Tibial artery (tissue), 4 donors: ENCODE results near the gene IL17RD.
A peak's percentile ranks its signal among the peaks of the same experiment; 100 is the strongest.

Source experiments
- DNase-seq, 2 donors: peaks; one replicate each; pipeline ENCODE4 v3.0.0-alpha.2; 2019
- H3K27ac ChIP-seq, 2 donors: fragments of 200-600 bp; sonication (generic) in 1 of 2; 1 replicate in 1 of 2; 2 replicates in 1 of 2; pipeline ENCODE4 v1.5.1; 2018 to 2019; ENCODE audit warnings: mild to moderate bottlenecking in 1 of 2
- H3K27me3 ChIP-seq, 2 donors: fragments of 200-600 bp; sonication (generic) in 1 of 2; one replicate each; pipeline versions ENCODE4 v1.5.1 to v1.6.0; 2016 to 2019
- H3K36me3 ChIP-seq, 3 donors: fragments of 200-600 bp; sonication (generic) in 2 of 3; one replicate each; pipeline ENCODE4 v1.5.1; 2016 to 2019; ENCODE audit warnings: mild to moderate bottlenecking in 2 of 3
- H3K4me1 ChIP-seq, 4 donors: fragments of 200-600 bp; sonication (generic) in 2 of 4; 1 replicate in 3 of 4; 2 replicates in 1 of 4; pipeline ENCODE4 v1.5.1; 2016 to 2019
- H3K4me3 ChIP-seq, 2 donors: fragments of 200-600 bp; sonication (generic) in 1 of 2; 1 replicate in 1 of 2; 2 replicates in 1 of 2; pipeline ENCODE4 v1.5.1; 2018 to 2019; ENCODE audit warnings: mild to moderate bottlenecking in 2 of 2
- H3K9me3 ChIP-seq, 3 donors: fragments of 200-600 bp; sonication (generic) in 1 of 3; one replicate each; pipeline ENCODE4 v1.5.1; 2016 to 2019
- intact Hi-C: fragments of 100-400 bp; cut with DNase I; formaldehyde crosslinking; loops from one replicate; pipeline ENCODE4 v1.15.0; 2023; ENCODE audit warnings: low total_unique reads
- TF ChIP-seq, protein P1 (sequence below), 2 experiments: fragments of 200-600 bp in 1 of 2; fragments of 450-650 bp in 1 of 2; IDR thresholded peaks; one replicate each; pipeline ENCODE4 v1.5.1; 2017 to 2019; ENCODE audit warnings: antibody characterized with exemption in 2 of 2, mild to moderate bottlenecking in 1 of 2, moderate library complexity in 1 of 2

Gene IL17RD

DNA sequence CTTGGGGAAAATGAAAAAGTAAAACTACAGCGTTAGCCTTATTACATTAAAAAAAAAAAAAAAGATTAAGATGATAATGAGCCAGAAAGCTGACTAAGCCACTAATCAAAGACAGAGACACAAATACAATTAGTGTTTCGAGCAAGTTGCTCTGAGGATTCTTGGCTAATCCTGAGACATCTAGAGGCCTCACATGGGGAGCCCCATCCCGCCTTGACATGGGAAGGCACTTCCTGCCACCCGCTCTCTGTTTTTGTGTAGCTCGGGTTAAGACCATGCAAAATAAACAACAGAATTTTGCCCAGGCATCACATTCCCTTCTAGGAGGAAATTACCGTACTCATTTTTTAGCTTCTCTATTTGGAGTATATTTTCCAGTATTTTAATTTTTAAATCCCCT is 19.4 kb upstream of the IL17RD start:
- DNase-seq = no peak
- H3K9me3 ChIP-seq = no peaks in the 10 kb centered on the region
- intact Hi-C loops = no loop called here
- TF ChIP-seq, protein P1, sequence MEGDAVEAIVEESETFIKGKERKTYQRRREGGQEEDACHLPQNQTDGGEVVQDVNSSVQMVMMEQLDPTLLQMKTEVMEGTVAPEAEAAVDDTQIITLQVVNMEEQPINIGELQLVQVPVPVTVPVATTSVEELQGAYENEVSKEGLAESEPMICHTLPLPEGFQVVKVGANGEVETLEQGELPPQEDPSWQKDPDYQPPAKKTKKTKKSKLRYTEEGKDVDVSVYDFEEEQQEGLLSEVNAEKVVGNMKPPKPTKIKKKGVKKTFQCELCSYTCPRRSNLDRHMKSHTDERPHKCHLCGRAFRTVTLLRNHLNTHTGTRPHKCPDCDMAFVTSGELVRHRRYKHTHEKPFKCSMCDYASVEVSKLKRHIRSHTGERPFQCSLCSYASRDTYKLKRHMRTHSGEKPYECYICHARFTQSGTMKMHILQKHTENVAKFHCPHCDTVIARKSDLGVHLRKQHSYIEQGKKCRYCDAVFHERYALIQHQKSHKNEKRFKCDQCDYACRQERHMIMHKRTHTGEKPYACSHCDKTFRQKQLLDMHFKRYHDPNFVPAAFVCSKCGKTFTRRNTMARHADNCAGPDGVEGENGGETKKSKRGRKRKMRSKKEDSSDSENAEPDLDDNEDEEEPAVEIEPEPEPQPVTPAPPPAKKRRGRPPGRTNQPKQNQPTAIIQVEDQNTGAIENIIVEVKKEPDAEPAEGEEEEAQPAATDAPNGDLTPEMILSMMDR (IDR thresholded peaks at IDR 0.05) = no peak
- no peak overlapping the region for H3K4me3 ChIP-seq
- H3K27me3 ChIP-seq = peaks cover 0 to 5% of the 10 kb centered on the region in 2 donors
- no peaks in the 10 kb centered on the region for H3K36me3 ChIP-seq
- no peak overlapping the region for H3K27ac ChIP-seq
- H3K4me1 ChIP-seq = no peaks in the 10 kb centered on the region

DNA sequence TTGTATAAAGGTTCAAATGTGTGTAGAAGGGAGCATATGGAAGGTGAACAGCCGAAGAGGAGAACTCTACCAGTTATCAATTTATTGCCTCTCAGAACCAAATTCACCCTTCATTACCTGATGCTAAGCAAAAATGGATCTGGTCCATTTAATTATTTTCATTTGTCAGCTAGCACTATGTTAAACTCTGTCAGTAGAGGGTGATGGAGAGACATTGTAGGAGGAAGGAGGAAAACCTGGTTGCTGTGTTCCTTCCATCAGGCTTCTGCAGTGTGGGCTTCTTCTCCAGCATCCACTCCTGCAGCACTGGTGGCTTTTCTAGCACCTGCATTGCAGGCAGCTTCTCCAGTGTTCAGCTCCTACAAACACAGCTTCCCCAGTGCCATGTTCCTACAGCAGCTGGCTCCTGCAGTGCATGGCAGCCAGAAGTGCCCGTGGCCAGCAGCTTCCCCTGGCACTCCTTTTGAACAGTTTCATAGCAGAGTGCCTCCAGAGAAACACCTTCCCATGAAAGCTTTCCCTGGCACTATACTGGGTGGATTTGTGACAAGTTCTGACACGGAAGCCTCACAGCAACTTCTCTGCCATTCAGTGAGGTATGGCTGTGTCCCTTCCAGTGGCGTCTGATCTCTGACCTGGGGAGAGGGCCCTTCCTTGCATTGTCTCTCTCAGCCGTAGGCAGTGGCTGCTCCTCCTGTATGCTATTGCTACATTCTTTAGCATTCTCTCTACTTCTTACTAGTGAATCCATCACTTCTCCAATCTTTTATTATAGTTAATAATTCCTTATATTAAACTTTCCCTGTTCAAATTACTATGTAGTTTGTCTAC is 14.6 kb upstream of the IL17RD start:
- Histone ChIP-seq H3K4me3 (no peak overlapping the region), H3K27me3 (peaks cover 0 to 17% of the 10 kb centered on the region in 2 donors), H3K36me3 (no peaks in the 10 kb centered on the region), H3K9me3 (no peaks in the 10 kb centered on the region), H3K4me1 (no peaks in the 10 kb centered on the region), H3K27ac (no peak overlapping the region)
- intact Hi-C loops = no loop called here
- no peak for DNase-seq
- TF ChIP-seq, protein P1 (IDR thresholded peaks at IDR 0.05) = peak in 1 of 2 experiments; percentile 13

DNA sequence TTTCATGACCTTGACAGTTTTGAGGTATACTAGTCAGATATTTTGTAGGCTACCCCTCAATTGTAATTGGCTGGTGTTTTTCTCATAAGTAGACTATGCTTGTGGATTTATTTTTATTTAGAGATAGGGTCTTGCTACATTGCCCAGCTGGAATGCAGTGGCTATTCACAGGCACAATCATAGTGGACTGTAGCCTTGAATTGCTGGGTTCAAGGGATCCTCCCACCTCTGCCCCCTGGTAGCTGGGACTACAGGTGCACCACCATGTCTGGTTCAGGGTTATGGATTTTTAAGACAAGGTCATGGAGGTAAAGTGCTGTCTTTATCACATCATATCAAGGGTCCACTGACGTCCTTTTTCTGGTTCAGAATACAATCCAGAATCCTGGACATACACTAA is 10.9 kb upstream of the IL17RD start:
- peaks cover 0 to 12% of the 10 kb centered on the region in 2 donors for H3K27me3 ChIP-seq
- intact Hi-C loops = no loop called here
- no peaks in the 10 kb centered on the region for H3K9me3 ChIP-seq
- H3K4me1 ChIP-seq = no peaks in the 10 kb centered on the region
- H3K27ac ChIP-seq = no peak overlapping the region
- DNase-seq = no peak
- H3K36me3 ChIP-seq = no peaks in the 10 kb centered on the region
- TF ChIP-seq, protein P1 (IDR thresholded peaks at IDR 0.05) = no peak
- H3K4me3 ChIP-seq = no peak overlapping the region

DNA sequence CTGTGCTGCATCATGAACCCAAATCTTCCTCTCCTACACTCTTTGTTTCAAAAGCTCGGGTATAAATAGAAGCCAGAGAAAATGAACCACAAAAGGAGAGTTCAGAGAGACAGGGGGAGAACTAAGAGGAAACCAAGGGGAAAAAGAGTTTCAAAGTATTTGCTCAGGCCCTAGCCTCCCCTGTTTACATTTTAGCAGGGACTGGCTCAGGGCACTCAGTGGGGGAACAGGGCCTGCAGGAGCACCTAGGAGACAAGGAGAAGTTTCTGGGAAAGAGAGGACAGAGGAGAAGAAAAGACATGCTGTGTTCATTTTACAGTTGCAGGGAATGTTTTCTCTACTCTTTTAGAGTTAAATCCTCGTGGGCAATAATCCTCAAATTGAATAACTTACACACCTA is 8.5 kb upstream of the IL17RD start:
- Histone ChIP-seq H3K27me3 (peaks cover 0 to 25% of the 10 kb centered on the region in 2 donors), H3K27ac (no peak overlapping the region), H3K4me3 (no peak overlapping the region), H3K9me3 (no peaks in the 10 kb centered on the region), H3K4me1 (peaks cover 0 to 10% (median 4%) of the 10 kb centered on the region in 4 donors), H3K36me3 (no peaks in the 10 kb centered on the region)
- TF ChIP-seq, protein P1 (IDR thresholded peaks at IDR 0.05) = no peak
- DNase-seq = no peak
- intact Hi-C loops = no loop called here

DNA sequence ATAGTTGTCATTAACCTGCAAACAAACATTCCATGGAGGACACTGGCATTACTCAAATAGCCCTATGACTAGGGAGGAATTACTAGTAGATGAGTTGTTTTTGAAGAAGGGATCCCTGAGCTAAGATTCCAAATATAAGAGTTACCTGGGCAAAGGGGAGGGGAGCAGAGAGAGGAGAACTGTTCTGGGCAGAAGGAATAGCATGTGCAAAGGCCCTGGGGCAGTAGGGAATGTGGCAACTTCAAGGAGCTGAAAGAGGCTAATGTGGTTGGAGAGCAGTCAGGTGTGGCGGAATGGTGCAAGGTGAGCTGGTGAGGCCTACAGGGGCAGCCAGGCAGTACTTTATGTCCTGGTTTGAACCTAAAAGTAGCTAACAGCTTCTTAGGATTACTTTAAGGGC is 5.8 kb upstream of the IL17RD start:
- intact Hi-C loops = no loop called here
- Histone ChIP-seq H3K27me3 (peaks cover 0 to 30% of the 10 kb centered on the region in 2 donors), H3K27ac (no peak overlapping the region), H3K9me3 (no peaks in the 10 kb centered on the region), H3K4me1 (peaks cover 0 to 10% (median 5%) of the 10 kb centered on the region in 4 donors), H3K36me3 (no peaks in the 10 kb centered on the region), H3K4me3 (no peak overlapping the region)
- TF ChIP-seq, protein P1 (IDR thresholded peaks at IDR 0.05) = no peak
- DNase-seq = no peak
